OCI-LY7 (cell line): ENCODE results near the gene SNCB. TPM values are rescaled to one million over a fixed set of nuclear protein-coding genes. Genes with fewer than 3 reads are reported as not detected.

Source experiments
- BruUV-seq: library from RNA; stranded (reverse); fragments of 400-500 nt; replicated peaks from 2 replicates; lab custom pipeline; 2021; lab: Mats Ljungman, UMichigan
- CTCF ChIA-PET: fragments of 300-600 bp; sonication (Branson Sonifier 250); formaldehyde crosslinking; loops from one replicate; lab custom pipeline; 2022; ENCODE audit warnings: antibody characterized with exemption; ENCODE audit not compliant: unreplicated experiment; lab: Charles Lee
- POLR2A ChIA-PET: fragments of 300-600 bp; sonication (Branson Sonifier 250); formaldehyde crosslinking; loops from one replicate; lab custom pipeline; 2022; ENCODE audit warnings: antibody characterized with exemption; lab: Charles Lee
- DNase-seq: peaks from one replicate; pipeline ENCODE4 v3.0.0-alpha.2; 2015; ENCODE audit warnings: low spot score
- H2AFZ ChIP-seq: fragments of 200-600 bp; sonication (generic), shearing (Covaris generic); 2 replicates; pipeline ENCODE4 v1.6.1; 2014; ENCODE audit warnings: mild to moderate bottlenecking, antibody characterized with exemption, low read length, moderate library complexity
- H3K27ac ChIP-seq: fragments of 200-600 bp; sonication (generic); 2 replicates; pipeline ENCODE4 v1.5.1; 2014; ENCODE audit warnings: mixed run types, low read depth, mild to moderate bottlenecking, moderate library complexity, low read length, inconsistent platforms; ENCODE audit not compliant: poor library complexity, severe bottlenecking
- H3K36me3 ChIP-seq: fragments of 200-600 bp; sonication (generic); 2 replicates; pipeline ENCODE4 v1.6.1; 2014; ENCODE audit warnings: mild to moderate bottlenecking, antibody characterized with exemption, low read length, moderate library complexity, mixed read lengths; ENCODE audit not compliant: insufficient read depth
- H3K4me1 ChIP-seq: fragments of 200-600 bp; sonication (generic); 2 replicates; pipeline ENCODE4 v1.5.1; 2014; ENCODE audit warnings: mild to moderate bottlenecking, low read length; ENCODE audit not compliant: insufficient read depth, poor library complexity, severe bottlenecking
- H3K4me2 ChIP-seq: fragments of 200-600 bp; sonication (generic); 2 replicates; pipeline ENCODE4 v1.6.1; 2014; ENCODE audit warnings: mild to moderate bottlenecking, low read length
- H3K4me3 ChIP-seq: fragments of 200-600 bp; sonication (generic); 2 replicates; pipeline ENCODE4 v1.5.1; 2014; ENCODE audit warnings: mild to moderate bottlenecking, low read depth, low read length; ENCODE audit not compliant: poor library complexity, severe bottlenecking
- H3K79me2 ChIP-seq: fragments of 200-600 bp; sonication (generic); 2 replicates; pipeline ENCODE4 v1.6.1; 2016; ENCODE audit warnings: low read depth, mild to moderate bottlenecking, low read length, moderate library complexity, mixed read lengths; ENCODE audit not compliant: insufficient read depth
- H3K9me2 ChIP-seq: fragments of 200-600 bp; sonication (generic); 2 replicates; pipeline ENCODE4 v1.6.1; 2016; ENCODE audit warnings: mild to moderate bottlenecking, low read length, mixed read lengths; ENCODE audit not compliant: insufficient read depth
- H3K9me3 ChIP-seq: fragments of 200-600 bp; sonication (generic); 2 replicates; pipeline ENCODE4 v1.6.1; 2014; ENCODE audit warnings: mild to moderate bottlenecking, mixed run types, low read length, mixed read lengths
- H4K20me1 ChIP-seq: fragments of 200-600 bp; sonication (generic); 2 replicates; pipeline ENCODE4 v1.6.1; 2014; ENCODE audit warnings: mild to moderate bottlenecking, antibody characterized with exemption, low read length, moderate library complexity, mixed read lengths; ENCODE audit not compliant: insufficient read depth
- CTCF ChIP-seq: fragments of 200-600 bp; sonication (generic); conservative IDR thresholded peaks from 2 replicates; pipeline ENCODE4 v1.5.1; 2014; ENCODE audit warnings: mild to moderate bottlenecking, antibody characterized with exemption, low read length, moderate library complexity, mixed read lengths
- EZH2phosphoT487 ChIP-seq: fragments of 200-600 bp; sonication (generic); IDR thresholded peaks from 2 replicates; pipeline ENCODE4 v1.6.1; 2018; ENCODE audit warnings: low read depth, borderline replicate concordance, mild to moderate bottlenecking, mixed run types, antibody characterized with exemption, low read length, moderate library complexity, mixed read lengths
- intact Hi-C: fragments of 100-400 bp; cut with micrococcal nuclease; formaldehyde crosslinking; loops from one replicate; pipeline ENCODE4 v1.10.0; 2022; ENCODE audit not compliant: unreplicated experiment
- total RNA-seq, 2 experiments: library from RNA; depleted of rRNA in 1 of 2; stranded (reverse); fragments of >200 nt in 1 of 2; shearing (Covaris generic) in 1 of 2; gene quantifications; 2 replicates each; pipeline ENCODE4 v1.2.3, GENCODE V29; 2014 to 2022

The SNCB gene
- total RNA-seq, 2 experiments from 2014 or later = 0.50 to 3.5 TPM

GRCh38 chr5:176575488-176576422, 54.6 kb downstream of the SNCB start:
- H3K4me3 ChIP-seq = no peak overlapping the region
- no TSS peak for BruUV-seq
- POLR2A ChIA-PET = interaction anchor here (0.5 kb wide), 1 partner anchor 237 kb away, joined by 3 read pairs; no protein-coding TSS in a partner anchor

GRCh38 chr5:176575066-176575465, 55.3 kb downstream of the SNCB start:
- intact Hi-C loops = loop anchor here (10.0 kb wide), 1 partner anchor 850 kb away; no protein-coding TSS in a partner anchor
- no peak overlapping the region for H3K4me2 ChIP-seq
- no peak overlapping the region for H2AFZ ChIP-seq
- no TSS peak for BruUV-seq
- H3K27ac ChIP-seq = no peak overlapping the region
- H3K9me2 ChIP-seq = no peaks in the 10 kb centered on the region
- ChIA-PET CTCF (no interaction called here), POLR2A (interaction anchor here (0.5 kb wide), 1 partner anchor 237 kb away, joined by 3 read pairs; no protein-coding TSS in a partner anchor)
- no peaks in the 10 kb centered on the region for H3K79me2 ChIP-seq
- TF ChIP-seq CTCF (no peak), EZH2phosphoT487 (no peak)
- DNase-seq = no peak
- no peaks in the 10 kb centered on the region for H4K20me1 ChIP-seq
- peaks cover 4% of the 10 kb centered on the region for H3K4me1 ChIP-seq
- H3K36me3 ChIP-seq = no peaks in the 10 kb centered on the region
- no peaks in the 10 kb centered on the region for H3K9me3 ChIP-seq
- H3K4me3 ChIP-seq = no peak overlapping the region

More at GRCh38 chr5:176575488-176576422, 54.6 kb downstream of the SNCB start:
- no peak for DNase-seq
- Histone ChIP-seq H3K9me2 (no peaks in the 10 kb centered on the region), H2AFZ (no peak overlapping the region), H3K79me2 (no peaks in the 10 kb centered on the region), H3K4me1 (peaks cover 4% of the 10 kb centered on the region), H3K27ac (no peak overlapping the region), H3K4me2 (no peak overlapping the region), H3K9me3 (no peaks in the 10 kb centered on the region), H4K20me1 (no peaks in the 10 kb centered on the region), H3K36me3 (no peaks in the 10 kb centered on the region)
- CTCF ChIA-PET = no interaction called here
- TF ChIP-seq EZH2phosphoT487 (no peak), CTCF (no peak)
- intact Hi-C loops = loop anchor here (10.0 kb wide), 1 partner anchor 851 kb away; no protein-coding TSS in a partner anchor

- Histone ChIP-seq H3K4me3 (no peak overlapping the region), H3K9me2 (no peaks in the 10 kb centered on the region), H2AFZ (no peak overlapping the region), H3K4me1 (peaks cover 4% of the 10 kb centered on the region), H3K27ac (no peak overlapping the region), H3K4me2 (no peak overlapping the region), H3K79me2 (no peaks in the 10 kb centered on the region), H3K9me3 (no peaks in the 10 kb centered on the region), H3K36me3 (no peaks in the 10 kb centered on the region), H4K20me1 (no peaks in the 10 kb centered on the region)
- ChIA-PET CTCF (no interaction called here), POLR2A (no interaction called here)
- TF ChIP-seq EZH2phosphoT487 = no peak
- TF ChIP-seq CTCF = peak; percentile 62; the same call in 1 of the 2 replicates
- no peak for DNase-seq
- BruUV-seq = no TSS peak
- intact Hi-C loops = loop anchor here (1.0 to 10.0 kb wide), 3 partner anchors 45 to 849 kb away; partner anchors contain the start of gene TSPAN17
These were observed 56.1 kb downstream of the SNCB start for GRCh38 chr5:176574297-176574591.
